Skin of body (tissue), 2 donors: ENCODE results near the gene TBCC. TPM values are rescaled to one million over a fixed set of nuclear protein-coding genes. Genes with fewer than 3 reads are reported as not detected.

ENCODE experiments used
- DNase-seq: peaks from one replicate; lab custom pipeline; 2025; lab: John Stamatoyannopoulos, UW
- total RNA-seq: library from RNA; depleted of rRNA; stranded (reverse); fragments of >200 nt; gene quantifications from one replicate; pipeline ENCODE4 v1.2.3, GENCODE V29; 2014

The TBCC gene
- total RNA-seq, 1 donor from 2014 or later = 20.8 TPM

GRCh38 chr6:42696526-42697267, 49.2 kb downstream of the TBCC start:
- peak; percentile 31 for DNase-seq

- no peak for DNase-seq
These were observed 51.3 kb downstream of the TBCC start for GRCh38 chr6:42694586-42694985.

Other genes starting within 250 kb of the TBCC start
- gene UBR2, start 182.1 kb downstream of the TBCC start, total RNA-seq = 28.5 TPM
- 2.8 TPM for gene PRPH2, start 23.5 kb downstream of the TBCC start, total RNA-seq
- gene BICRAL, start 35.9 kb upstream of the TBCC start, total RNA-seq = 10.6 TPM
- gene RPL7L1, start 133.5 kb upstream of the TBCC start, total RNA-seq = 88.3 TPM
- not detected for gene PTCRA, start 169.9 kb upstream of the TBCC start, total RNA-seq
- 18.1 TPM for gene CNPY3, start 183.4 kb upstream of the TBCC start, total RNA-seq
- 0.20 TPM for gene GNMT, start 214.7 kb upstream of the TBCC start, total RNA-seq
- gene PEX6, start 233.1 kb upstream of the TBCC start, total RNA-seq = 13.1 TPM
- gene PPP2R5D, start 238.5 kb upstream of the TBCC start, total RNA-seq = 23.8 TPM